H1 (cell line): ENCODE results near the gene HTR4. TPM values are rescaled to one million over a fixed set of nuclear protein-coding genes. Genes with fewer than 3 reads are reported as not detected.

Experiments used
- ATF2 ChIP-seq: IDR thresholded peaks from 2 replicates; pipeline ENCODE4 v1.6.1; 2012; ENCODE audit warnings: low read length, inconsistent platforms
- BRCA1 ChIP-seq: IDR thresholded peaks from 2 replicates; pipeline ENCODE4 v1.6.1; 2012; ENCODE audit warnings: low read depth, low read length, improper control_type of control experiment
- CHD7 ChIP-seq: fragments of 300-600 bp; sonication (generic); IDR thresholded peaks from 2 replicates; pipeline ENCODE4 v1.7.1; 2012; ENCODE audit warnings: low read length, moderate library complexity, mild to moderate bottlenecking, inconsistent platforms; ENCODE audit not compliant: insufficient replicate concordance
- KDM4A ChIP-seq: IDR thresholded peaks from one replicate; pipeline ENCODE4 v1.7.1; 2012; ENCODE audit warnings: low read depth, mild to moderate bottlenecking, moderate library complexity, low read length, inconsistent platforms; ENCODE audit not compliant: severe bottlenecking
- RBBP5 ChIP-seq: IDR thresholded peaks from 2 replicates; pipeline ENCODE4 v1.7.1; 2012; ENCODE audit warnings: low read depth, mild to moderate bottlenecking, inconsistent platforms, low read length, moderate library complexity, borderline replicate concordance
- polyA plus RNA-seq, 7 experiments: library from polyadenylated mRNA; depleted of rRNA in 3 of 7; stranded (reverse) in 5 of 7; unstranded in 2 of 7; fragments of >200 nt in 5 of 7; fragments of 200-250 nt in 2 of 7; gene quantifications; 1 replicate in 5 of 7; 2 replicates in 1 of 7; 4 replicates in 1 of 7; pipeline versions ENCODE4 v1.2.1 to v1.2.3, GENCODE V29; 2011 to 2013; ENCODE audit warnings: missing spikeins in 2 of 7, mixed read lengths in 2 of 7
- total RNA-seq: library from RNA; stranded (reverse); fragmentation: NEBNext Ultra II Directional; extraction: Animal tissue kit (Norgen Biotek cat#: 25700); gene quantifications from 2 replicates; pipeline ENCODE4 v1.2.1, GENCODE V29; 2021

The HTR4 gene
- total and polyA plus RNA-seq, 2 of the 8 experiments (the other 6 are each of a cell fraction or from before 2014, with no cell fraction given), result not detected

GRCh38 chr5:148659641-148660345 lies 5.5 kb upstream of the HTR4 start (continued):
- TF ChIP-seq CHD7 (no peak), BRCA1 (no peak), ATF2 (no peak), RBBP5 (no peak), KDM4A (no peak)
